Sigmoid colon (tissue), 4 donors: ENCODE results near the gene PRSS1.
"Not testable (repeated sequence)": the region's sequence is repeated elsewhere in the genome, so short reads cannot be mapped to it uniquely, and the experiment has no call there.

ENCODE experiments used
- POLR2A ChIP-seq, 2 donors: fragments of 450-650 bp; IDR thresholded peaks; one replicate each; pipeline ENCODE4 v1.6.1; 2016; ENCODE audit warnings: antibody characterized with exemption in 2 of 2, mild to moderate bottlenecking in 2 of 2, moderate library complexity in 2 of 2
- POLR2AphosphoS5 ChIP-seq, 4 donors: sonication (generic); formaldehyde crosslinking; IDR thresholded peaks; one replicate each; pipeline ENCODE4 v1.6.1; 2017; ENCODE audit warnings: antibody characterized with exemption in 4 of 4
- TF ChIP-seq, protein P1 (sequence below), 4 experiments: fragments of 450-650 bp in 3 of 4; fragments of 200-600 bp in 1 of 4; IDR thresholded peaks; one replicate each; pipeline ENCODE4 v1.5.1; 2016 to 2019; ENCODE audit warnings: antibody characterized with exemption in 4 of 4, mild to moderate bottlenecking in 3 of 4, moderate library complexity in 2 of 4

- TF ChIP-seq POLR2AphosphoS5, POLR2A (IDR thresholded peaks at IDR 0.05): not testable (repeated sequence)
- TF ChIP-seq, protein P1, sequence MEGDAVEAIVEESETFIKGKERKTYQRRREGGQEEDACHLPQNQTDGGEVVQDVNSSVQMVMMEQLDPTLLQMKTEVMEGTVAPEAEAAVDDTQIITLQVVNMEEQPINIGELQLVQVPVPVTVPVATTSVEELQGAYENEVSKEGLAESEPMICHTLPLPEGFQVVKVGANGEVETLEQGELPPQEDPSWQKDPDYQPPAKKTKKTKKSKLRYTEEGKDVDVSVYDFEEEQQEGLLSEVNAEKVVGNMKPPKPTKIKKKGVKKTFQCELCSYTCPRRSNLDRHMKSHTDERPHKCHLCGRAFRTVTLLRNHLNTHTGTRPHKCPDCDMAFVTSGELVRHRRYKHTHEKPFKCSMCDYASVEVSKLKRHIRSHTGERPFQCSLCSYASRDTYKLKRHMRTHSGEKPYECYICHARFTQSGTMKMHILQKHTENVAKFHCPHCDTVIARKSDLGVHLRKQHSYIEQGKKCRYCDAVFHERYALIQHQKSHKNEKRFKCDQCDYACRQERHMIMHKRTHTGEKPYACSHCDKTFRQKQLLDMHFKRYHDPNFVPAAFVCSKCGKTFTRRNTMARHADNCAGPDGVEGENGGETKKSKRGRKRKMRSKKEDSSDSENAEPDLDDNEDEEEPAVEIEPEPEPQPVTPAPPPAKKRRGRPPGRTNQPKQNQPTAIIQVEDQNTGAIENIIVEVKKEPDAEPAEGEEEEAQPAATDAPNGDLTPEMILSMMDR (IDR thresholded peaks at IDR 0.05) = not testable (repeated sequence)
These were observed 26.3 kb downstream of the PRSS1 start for GRCh38 chr7:142775351-142776115.
